GM12873 (cell line): ENCODE data around the gene BORCS5.
A peak's percentile ranks its signal among the peaks of the same experiment; 100 is the strongest.

Source experiments
- CTCF ChIP-seq: IDR thresholded peaks from 2 replicates; pipeline ENCODE4 v1.5.1; 2012; ENCODE audit warnings: low read depth, mild to moderate bottlenecking, moderate library complexity, low read length, control low read depth; ENCODE audit not compliant: insufficient read depth; ENCODE audit errors: missing control alignments

BORCS5 gene

DNA sequence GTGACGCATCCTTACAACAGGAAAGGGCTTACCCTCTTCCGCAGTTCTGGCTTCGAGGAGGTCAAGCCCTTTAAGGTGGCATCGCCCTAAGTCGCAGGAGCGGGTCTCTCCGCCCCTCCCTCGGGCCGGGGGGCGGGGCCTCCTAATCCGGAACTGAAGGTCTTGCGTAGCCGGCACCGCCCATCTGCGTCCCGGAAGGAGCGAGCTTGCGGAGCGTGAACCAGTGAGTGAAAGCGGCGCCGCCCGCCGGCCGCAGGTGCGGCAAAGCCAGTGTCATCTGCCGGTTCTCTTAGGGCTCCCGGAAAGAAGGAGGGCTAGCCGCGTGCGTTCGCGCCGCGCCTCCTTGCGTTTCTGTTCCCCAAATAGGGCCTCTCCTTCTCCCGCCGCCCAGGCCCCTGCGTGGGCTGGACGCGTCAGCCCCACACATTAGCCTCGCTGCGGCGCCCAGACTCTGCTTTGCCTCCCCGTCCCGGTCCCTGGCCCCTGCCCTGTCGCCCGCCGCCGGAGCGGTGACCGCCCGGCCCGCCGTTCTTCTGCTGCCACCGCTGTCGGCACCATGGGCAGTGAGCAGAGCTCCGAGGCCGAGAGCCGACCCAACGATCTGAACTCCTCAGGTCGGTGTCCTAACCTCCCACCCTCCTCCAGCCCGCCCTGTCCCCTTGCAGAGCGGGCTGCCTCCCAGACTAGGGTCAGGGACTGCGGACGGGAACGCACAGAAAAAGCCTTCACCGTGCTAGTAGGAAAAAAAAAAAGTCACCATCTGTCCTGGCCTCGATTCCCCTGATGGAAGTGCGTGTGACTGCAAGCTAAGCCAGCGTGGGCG lies at the start of gene BORCS5:
BORCS5 (plus strand) TSS at position 183 of the 823 bp plus-strand sequence; CDS start at position 557, 374 bp downstream.
- TF ChIP-seq CTCF: peak; percentile 17

GRCh38 chr12:12315838-12316237 lies 41.0 kb upstream of the BORCS5 start:
- no peak for TF ChIP-seq CTCF

DNA sequence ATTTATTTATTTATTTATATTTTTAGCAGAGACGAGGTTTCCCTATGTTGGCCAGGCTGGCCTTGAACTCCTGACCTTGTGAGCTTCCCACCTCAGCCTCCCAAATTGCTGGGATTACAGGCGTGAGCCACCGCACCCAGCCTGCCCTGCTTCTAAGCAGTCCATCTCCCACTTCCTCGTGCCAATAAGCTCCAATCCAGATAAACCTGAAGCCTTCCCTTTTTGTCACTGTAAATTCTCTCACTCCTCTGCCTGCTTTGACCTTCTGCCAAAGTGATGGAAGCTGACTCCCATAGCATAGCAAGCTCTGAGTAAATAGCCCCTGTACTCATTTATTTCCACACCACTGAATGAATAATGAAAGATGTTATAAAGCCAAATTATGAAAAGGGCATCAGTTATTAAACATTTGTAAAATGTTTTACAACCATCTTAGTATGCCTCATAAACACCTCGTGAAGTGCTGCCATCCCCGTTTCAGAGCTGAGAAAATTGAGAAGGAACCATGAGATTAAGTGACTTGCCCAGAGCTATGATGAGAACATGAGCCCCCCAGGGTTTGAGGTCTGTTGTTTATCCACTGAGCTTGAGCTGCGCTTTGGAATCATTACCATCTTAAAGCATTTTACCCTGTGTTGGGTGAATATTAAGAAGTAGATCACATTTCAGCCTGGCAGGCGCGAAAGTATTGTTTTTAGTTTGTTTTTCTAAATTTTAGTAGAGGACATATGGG lies 37.3 kb upstream of the BORCS5 start:
- no peak for TF ChIP-seq CTCF

- TF ChIP-seq CTCF: no peak
Observed at GRCh38 chr12:12323118-12323517, 33.8 kb upstream of the BORCS5 start.

DNA sequence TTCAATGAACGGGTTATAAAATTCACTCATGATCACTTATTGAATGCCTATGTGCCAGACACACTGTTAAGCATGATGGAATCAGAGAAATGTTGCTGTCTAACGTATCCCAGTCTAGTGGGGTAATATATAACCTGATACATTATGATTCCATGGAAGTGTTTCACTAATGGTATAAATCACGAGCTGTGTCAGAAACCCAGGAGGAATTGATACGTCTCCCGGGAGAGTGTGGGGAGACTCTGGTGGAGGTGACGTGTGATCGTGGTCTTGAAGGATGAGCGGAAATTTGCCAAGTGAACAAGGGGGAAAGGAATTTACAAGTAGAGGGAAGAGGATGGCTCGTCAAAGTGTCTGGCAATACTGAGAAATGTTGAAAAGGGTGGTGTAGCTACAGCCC lies 33.3 kb upstream of the BORCS5 start:
- TF ChIP-seq CTCF: no peak

DNA sequence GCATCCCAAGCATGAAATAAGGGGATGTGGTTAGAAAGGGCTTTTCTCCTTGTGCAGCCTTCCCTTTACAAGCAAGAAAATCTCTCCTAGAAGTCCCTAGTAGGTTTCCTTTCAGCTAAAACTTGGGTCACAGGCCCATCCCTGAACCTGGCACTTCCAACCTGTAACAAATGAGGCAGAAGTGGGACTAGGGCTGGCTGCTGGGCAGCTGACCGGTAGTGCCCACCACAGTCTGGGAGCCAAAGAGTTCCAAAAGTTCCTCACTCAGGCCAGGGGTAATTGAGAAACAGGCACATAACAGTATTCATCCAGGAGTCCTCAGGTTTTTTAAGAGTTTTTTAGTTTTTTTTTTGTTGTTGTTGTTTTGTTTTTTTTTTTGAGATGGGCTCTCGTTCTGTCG lies 30.6 kb upstream of the BORCS5 start:
- no peak for TF ChIP-seq CTCF

- TF ChIP-seq CTCF: peak; percentile 72
Observed at GRCh38 chr12:12327802-12328201, 29.1 kb upstream of the BORCS5 start.
